ENCODE results near the gene ALDOA. TPM values are rescaled to one million over a fixed set of nuclear protein-coding genes. Genes with fewer than 3 reads are reported as not detected.
"Not testable (repeated sequence)": the region's sequence is repeated elsewhere in the genome, so short reads cannot be mapped to it uniquely, and the experiment has no call there.

ALDOA gene
- total RNA-seq, result 1,000 to 10,000 TPM in 1 of 2 donors, 100 to 1,000 TPM in 1; 265 to 1,167 TPM
- 1,000 to 10,000 TPM in 1 of 2 donors, 100 to 1,000 TPM in 1; 756 to 1,371 TPM for polyA plus RNA-seq
- long read RNA-seq, donor 1, transcript ALDOA-206 (9 exons, 1,550 nt), result minor isoform, 6 of 158 reads
- long read RNA-seq, donor 1, transcript ALDOA-209 (9 exons, 1,579 nt), result major isoform, 136 of 158 reads
- long read RNA-seq, donor 1, partial matches to known transcripts, result 11 of 158 reads
- long read RNA-seq, donor 1, other reads (novel, unspliced or antisense), result 0 of 158 reads
- long read RNA-seq, donor 2, transcript ALDOA-214 (4 exons, 801 nt), result minor isoform, 5 of 49 reads
- long read RNA-seq, donor 2, transcript ALDOA-209 (9 exons, 1,579 nt), result major isoform, 38 of 49 reads
- long read RNA-seq, donor 2, partial matches to known transcripts, result 0 of 49 reads
- long read RNA-seq, donor 2, other reads (novel, unspliced or antisense), result 0 of 49 reads
- long read RNA-seq, donor 3, transcript ALDOA-209 (9 exons, 1,579 nt), result major isoform, 77 of 90 reads
- long read RNA-seq, donor 3, transcript ALDOA-206 (9 exons, 1,550 nt), result minor isoform, 7 of 90 reads
- long read RNA-seq, donor 3, partial matches to known transcripts, result 0 of 90 reads
- long read RNA-seq, donor 3, other reads (novel, unspliced or antisense), result 0 of 90 reads
- long read RNA-seq, donor 4, transcript ALDOA-209 (9 exons, 1,579 nt), result major isoform, 40 of 52 reads
- long read RNA-seq, donor 4, transcript ALDOA-206 (9 exons, 1,550 nt), result minor isoform, 5 of 52 reads
- long read RNA-seq, donor 4, partial matches to known transcripts, result 0 of 52 reads
- long read RNA-seq, donor 4, other reads (novel, unspliced or antisense), result 0 of 52 reads
- long read RNA-seq, donor 5, transcript ALDOA-206 (9 exons, 1,550 nt), result minor isoform, 8 of 201 reads
- long read RNA-seq, donor 5, transcript ALDOA-209 (9 exons, 1,579 nt), result major isoform, 145 of 201 reads
- long read RNA-seq, donor 5, partial matches to known transcripts, result 40 of 201 reads
- long read RNA-seq, donor 5, other reads (novel, unspliced or antisense), result 0 of 201 reads

GRCh38 chr16:30065102-30065942, at the start of gene ALDOA:
Gene ALDOA (plus strand): TSS chr16:30065760. CDS start chr16:30066898, 1,138 bp downstream.
- Histone ChIP-seq H3K4me1 (ENCODE audit: control insufficient read depth in 5 of 5, insufficient read depth in 5 of 5, low read length in 5 of 5) (peaks cover 7 to 31% (median 20%) of the 10 kb centered on the region in 5 donors), H3K27me3 (ENCODE audit: control insufficient read depth in 3 of 3, insufficient read depth in 3 of 3, low read length in 2 of 3) (no peaks in the 10 kb centered on the region), H3K4me3 (peak within 1 kb of the TSS; percentile 96), H3K9ac (ENCODE audit: insufficient read depth in 1 of 2, low read length in 2 of 2) (peak within 1 kb of the TSS; percentile 83 to 89), H3K36me3 (ENCODE audit: control insufficient read depth in 4 of 4, insufficient read depth in 4 of 4, low read length in 4 of 4) (peaks cover 11 to 32% (median 29%) of the 10 kb centered on the region in 4 donors), H3K27ac (ENCODE audit: low read depth in 1 of 2, low read length in 1 of 2) (peak within 1 kb of the TSS; percentile 97 to 99), H3K9me3 (ENCODE audit: control insufficient read depth in 4 of 4, insufficient read depth in 3 of 4, low read length in 3 of 4) (no peaks in the 10 kb centered on the region)
- no peak for TF ChIP-seq CTCF (IDR thresholded peaks at IDR 0.05; ENCODE audit: control extremely low read depth, extremely low read depth)
- 0% methylated on average over 72 to 99 of the region's 99 CpGs for WGBS, 2 donors
- ATAC-seq (ENCODE audit: insufficient read depth, low FRiP score) (peak; percentile 93), DNase-seq (peak; percentile 98 to 99 (median 99))

GRCh38 chr16:30016555-30017276, 48.8 kb upstream of the ALDOA start:
- Histone ChIP-seq H3K4me1 (ENCODE audit: control insufficient read depth in 5 of 5, insufficient read depth in 5 of 5, low read length in 5 of 5) (peaks cover 0 to 7% (median 0%) of the 10 kb centered on the region in 5 donors), H3K9ac (ENCODE audit: insufficient read depth in 1 of 2, low read length in 2 of 2) (no peak overlapping the region), H3K4me3 (no peak overlapping the region), H3K27me3 (ENCODE audit: control insufficient read depth in 3 of 3, insufficient read depth in 3 of 3, low read length in 2 of 3) (peaks cover 0 to 15% (median 7%) of the 10 kb centered on the region in 3 donors), H3K9me3 (ENCODE audit: control insufficient read depth in 4 of 4, insufficient read depth in 3 of 4, low read length in 3 of 4) (no peaks in the 10 kb centered on the region), H3K36me3 (ENCODE audit: control insufficient read depth in 4 of 4, insufficient read depth in 4 of 4, low read length in 4 of 4) (no peaks in the 10 kb centered on the region), H3K27ac (ENCODE audit: low read depth in 1 of 2, low read length in 1 of 2) (no peak overlapping the region)
- no peak for TF ChIP-seq CTCF (IDR thresholded peaks at IDR 0.05; ENCODE audit: control extremely low read depth, extremely low read depth)
- WGBS, 2 donors, result 78 to 86% methylated on average over 8 of the region's 8 CpGs
- ATAC-seq (ENCODE audit: insufficient read depth, low FRiP score) (no peak), DNase-seq (no peak)

GRCh38 chr16:30017277-30017656, 48.3 kb upstream of the ALDOA start:
- no peak for TF ChIP-seq CTCF (IDR thresholded peaks at IDR 0.05; ENCODE audit: control extremely low read depth, extremely low read depth)
- no peak overlapping the region for H3K4me3 ChIP-seq
- DNase-seq, result no peak
- peaks cover 0 to 8% (median 0%) of the 10 kb centered on the region in 5 donors for H3K4me1 ChIP-seq (ENCODE audit: control insufficient read depth in 5 of 5, insufficient read depth in 5 of 5, low read length in 5 of 5)
- no peak overlapping the region for H3K27ac ChIP-seq (ENCODE audit: low read depth in 1 of 2, low read length in 1 of 2)
- H3K9ac ChIP-seq (ENCODE audit: insufficient read depth in 1 of 2, low read length in 2 of 2), result no peak overlapping the region
- no peaks in the 10 kb centered on the region for H3K36me3 ChIP-seq (ENCODE audit: control insufficient read depth in 4 of 4, insufficient read depth in 4 of 4, low read length in 4 of 4)
- peaks cover 0 to 9% (median 2%) of the 10 kb centered on the region in 3 donors for H3K27me3 ChIP-seq (ENCODE audit: control insufficient read depth in 3 of 3, insufficient read depth in 3 of 3, low read length in 2 of 3)
- WGBS, 2 donors, result 97 to 100% methylated on average over 2 of the region's 2 CpGs
- ATAC-seq (ENCODE audit: insufficient read depth, low FRiP score), result no peak
- H3K9me3 ChIP-seq (ENCODE audit: control insufficient read depth in 4 of 4, insufficient read depth in 3 of 4, low read length in 3 of 4), result no peaks in the 10 kb centered on the region

GRCh38 chr16:30017937-30018336, 47.6 kb upstream of the ALDOA start:
- not testable (repeated sequence) for H3K4me1 ChIP-seq (ENCODE audit: control insufficient read depth in 5 of 5, insufficient read depth in 5 of 5, low read length in 5 of 5); DNase-seq; H3K27me3 ChIP-seq (ENCODE audit: control insufficient read depth in 3 of 3, insufficient read depth in 3 of 3, low read length in 2 of 3); ATAC-seq (ENCODE audit: insufficient read depth, low FRiP score); H3K36me3 ChIP-seq (ENCODE audit: control insufficient read depth in 4 of 4, insufficient read depth in 4 of 4, low read length in 4 of 4); H3K27ac ChIP-seq (ENCODE audit: low read depth in 1 of 2, low read length in 1 of 2); H3K4me3 ChIP-seq; H3K9me3 ChIP-seq (ENCODE audit: control insufficient read depth in 4 of 4, insufficient read depth in 3 of 4, low read length in 3 of 4); H3K9ac ChIP-seq (ENCODE audit: insufficient read depth in 1 of 2, low read length in 2 of 2)
- 83 to 97% methylated on average over 4 of the region's 4 CpGs for WGBS, 2 donors
